Panc1 (cell line): ENCODE data around the gene PCSK2. TPM values are rescaled to one million over a fixed set of nuclear protein-coding genes. Genes with fewer than 3 reads are reported as not detected.

Source experiments
- ATAC-seq: fragments of 200-7000 bp; cut with Tn5 transposase; 2 replicates; pipeline ENCODE4 v1.9.1; 2020; ENCODE audit warnings: mild to moderate bottlenecking, moderate library complexity
- BruUV-seq: library from RNA; stranded (reverse); fragments of 400-500 nt; replicated peaks from 2 replicates; lab custom pipeline; 2021; lab: Mats Ljungman, UMichigan
- CTCF ChIA-PET: fragments of 300-600 bp; sonication (Branson Sonifier 250); formaldehyde crosslinking; loops from one replicate; lab custom pipeline; 2022; ENCODE audit warnings: antibody characterized with exemption; lab: Charles Lee
- POLR2A ChIA-PET: fragments of 300-600 bp; sonication (Branson Sonifier 250); formaldehyde crosslinking; loops from one replicate; lab custom pipeline; 2022; ENCODE audit warnings: antibody characterized with exemption; lab: Charles Lee
- DNase-seq: peaks from one replicate; pipeline ENCODE4 v3.0.0-alpha.2; 2010; ENCODE audit warnings: low read depth, low spot score
- H3K27ac ChIP-seq: 2 replicates; pipeline ENCODE4 v1.5.1; 2011; ENCODE audit warnings: mild to moderate bottlenecking, low read length, inconsistent platforms
- H3K27me3 ChIP-seq: fragments of 200-500 bp; sonication (Bioruptor generic); 2 replicates; pipeline ENCODE4 v1.6.0; 2014; ENCODE audit warnings: low read length, inconsistent platforms; ENCODE audit not compliant: control insufficient read depth, insufficient read depth
- H3K36me3 ChIP-seq: fragments of 200-500 bp; sonication (Bioruptor generic); 2 replicates; pipeline ENCODE4 v1.5.1; 2014; ENCODE audit warnings: inconsistent platforms, mild to moderate bottlenecking, low read length, moderate library complexity; ENCODE audit not compliant: control insufficient read depth, insufficient read depth
- H3K4me1 ChIP-seq: 2 replicates; pipeline ENCODE4 v1.5.1; 2011; ENCODE audit warnings: inconsistent platforms, mild to moderate bottlenecking, low read length, moderate library complexity; ENCODE audit not compliant: control insufficient read depth, insufficient read depth
- H3K4me3 ChIP-seq, 2 experiments: 2 replicates each; pipeline ENCODE4 v1.5.1; 2011 to 2012; ENCODE audit warnings: low read depth in 2 of 2, low read length in 2 of 2, mild to moderate bottlenecking in 2 of 2, inconsistent platforms in 1 of 2, moderate library complexity in 1 of 2
- H3K9me3 ChIP-seq: fragments of 200-500 bp; sonication (Bioruptor generic); 2 replicates; pipeline ENCODE4 v1.5.1; 2014; ENCODE audit warnings: low read depth, mild to moderate bottlenecking, inconsistent platforms, low read length, moderate library complexity; ENCODE audit not compliant: control insufficient read depth, insufficient read depth
- CTCF ChIP-seq: fragments of 450-650 bp; IDR thresholded peaks from 2 replicates; pipeline ENCODE4 v1.5.1; 2017; ENCODE audit warnings: mild to moderate bottlenecking
- POLR2AphosphoS5 ChIP-seq: IDR thresholded peaks from 2 replicates; pipeline ENCODE4 v1.6.1; 2012; ENCODE audit warnings: mild to moderate bottlenecking, low read depth, low read length, moderate library complexity
- REST ChIP-seq, 2 experiments: IDR thresholded peaks; 2 replicates each; pipeline ENCODE4 v1.6.1; 2011 to 2012; ENCODE audit warnings: low read depth in 2 of 2, control low read depth in 1 of 2, low read length in 1 of 2, mild to moderate bottlenecking in 1 of 2, moderate library complexity in 1 of 2; ENCODE audit not compliant: insufficient read depth in 1 of 2
- SIN3A ChIP-seq: IDR thresholded peaks from 2 replicates; pipeline ENCODE4 v1.6.1; 2012; ENCODE audit warnings: low read depth, mild to moderate bottlenecking, low read length, moderate library complexity, borderline replicate concordance; ENCODE audit not compliant: insufficient read depth
- TCF7L2 ChIP-seq: IDR thresholded peaks from 2 replicates; pipeline ENCODE4 v1.6.1; 2011; ENCODE audit warnings: mild to moderate bottlenecking, low read depth, low read length, inconsistent platforms
- in situ Hi-C: cut with HindIII; loops from 2 replicates; pipeline ENCODE4 v1.10.0; 2016; ENCODE audit warnings: low sequenced_read_pairs, low pct_unique_long_range_greater_than_20kb
- intact Hi-C: fragments of 100-400 bp; cut with micrococcal nuclease; formaldehyde crosslinking; loops from one replicate; pipeline ENCODE4 v1.10.0; 2022; ENCODE audit not compliant: unreplicated experiment
- total RNA-seq: library from RNA; stranded (reverse); gene quantifications from one replicate; pipeline ENCODE4 v1.2.1, GENCODE V29; 2021; ENCODE audit not compliant: unreplicated experiment

PCSK2 gene
- total RNA-seq, 1 experiment from 2014 or later: not detected

- BruUV-seq: no TSS peak
- no peak for TF ChIP-seq POLR2AphosphoS5
- TF ChIP-seq SIN3A: no peak
- no peak for TF ChIP-seq TCF7L2
- TF ChIP-seq REST (IDR thresholded peaks at IDR 0.05; ENCODE audit: insufficient read depth in 1 of 2, low read depth in 2 of 2, low read length in 1 of 2): no peak
- TF ChIP-seq CTCF: no peak
- DNase-seq (no peak), ATAC-seq (no peak)
- no peaks in the 10 kb centered on the region for H3K4me1 ChIP-seq
- peaks cover 11% of the 10 kb centered on the region for H3K27me3 ChIP-seq
- ChIA-PET CTCF (interaction anchor here (0.7 to 2.6 kb wide), 3 partner anchors 195 to 629 kb away, joined by 3 to 13 read pairs (median 7); no protein-coding TSS in a partner anchor), POLR2A (interaction anchor here (0.7 kb wide), 1 partner anchor 35 kb away, joined by 3 read pairs; no protein-coding TSS in a partner anchor)
- in situ Hi-C loops (no loop called here), intact Hi-C loops (no loop called here)
- no peak overlapping the region for H3K27ac ChIP-seq
- no peaks in the 10 kb centered on the region for H3K9me3 ChIP-seq
- H3K36me3 ChIP-seq: no peaks in the 10 kb centered on the region; the same call in 1 of the 2 replicates
- no peak overlapping the region for H3K4me3 ChIP-seq
These were observed 203.5 kb downstream of the PCSK2 start for GRCh38 chr20:17430125-17430950.

GRCh38 chr20:17431621-17432364 is 205.0 kb downstream of the PCSK2 start:
- DNase-seq (peak; percentile 24), ATAC-seq (peak; percentile 62)
- Histone ChIP-seq H3K27me3 (peaks cover 11% of the 10 kb centered on the region), H3K4me1 (no peaks in the 10 kb centered on the region), H3K36me3 (no peaks in the 10 kb centered on the region; the same call in 1 of the 2 replicates), H3K4me3 (no peak overlapping the region), H3K9me3 (no peaks in the 10 kb centered on the region), H3K27ac (no peak overlapping the region)
- no TSS peak for BruUV-seq
- in situ Hi-C loops: no loop called here
- TF ChIP-seq CTCF (peak; percentile 94), REST (IDR thresholded peaks at IDR 0.05; ENCODE audit: insufficient read depth in 1 of 2, low read depth in 2 of 2, low read length in 1 of 2) (no peak)
- ChIA-PET POLR2A (no interaction called here), CTCF (interaction anchor here (1.8 to 2.6 kb wide), 2 partner anchors 628 to 630 kb away, joined by 7 to 13 read pairs; no protein-coding TSS in a partner anchor)
- intact Hi-C loops: loop anchor here (1.0 kb wide), 1 partner anchor 629 kb away; no protein-coding TSS in a partner anchor
